RWPE1 (cell line): ENCODE results near the gene NALF2.
A peak's percentile ranks its signal among the peaks of the same experiment; 100 is the strongest.

Experiments
- CTCF ChIA-PET: fragments of 350-600 bp; sonication (Branson Sonifier 250); formaldehyde crosslinking; extraction: SDS; loops from one replicate; lab custom pipeline; 2021; lab: Yijun Ruan, JAX
- POLR2A ChIA-PET: fragments of 400-600 bp; formaldehyde crosslinking; extraction: SDS; loops from one replicate; lab custom pipeline; 2020; ENCODE audit warnings: antibody characterized with exemption; ENCODE audit not compliant: low non-redundant PET; lab: Yijun Ruan, JAX
- DNase-seq: peaks from one replicate; pipeline ENCODE4 v3.0.0; 2012; ENCODE audit warnings: low spot score
- H3K27ac ChIP-seq: fragments of 450-650 bp; 2 replicates; pipeline ENCODE4 v1.5.1; 2017
- TF ChIP-seq, protein P1 (sequence below): fragments of 450-650 bp; conservative IDR thresholded peaks from 2 replicates; pipeline ENCODE4 v1.5.1; 2017; ENCODE audit warnings: low read depth, mild to moderate bottlenecking

The NALF2 gene

DNA sequence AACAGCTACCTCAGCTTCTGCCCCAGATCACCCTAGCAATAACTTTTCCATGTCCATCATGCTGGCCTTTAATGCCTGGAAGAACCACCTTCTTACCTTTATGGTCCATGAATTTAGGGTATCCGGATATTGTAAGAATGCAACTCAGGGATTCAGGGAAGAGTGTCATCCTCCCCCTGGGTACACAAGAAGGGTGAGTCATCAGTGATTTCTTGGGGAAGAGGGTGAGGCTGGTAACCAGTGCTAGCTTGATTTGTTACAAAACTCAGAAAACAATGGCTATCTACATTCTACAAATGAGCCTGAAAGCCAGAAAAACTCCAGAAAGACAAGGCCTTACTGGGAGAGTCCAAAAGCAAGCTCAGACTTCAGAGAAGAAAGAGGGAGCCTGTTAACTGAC, 10.4 kb upstream of the NALF2 start:
- TF ChIP-seq, protein P1, sequence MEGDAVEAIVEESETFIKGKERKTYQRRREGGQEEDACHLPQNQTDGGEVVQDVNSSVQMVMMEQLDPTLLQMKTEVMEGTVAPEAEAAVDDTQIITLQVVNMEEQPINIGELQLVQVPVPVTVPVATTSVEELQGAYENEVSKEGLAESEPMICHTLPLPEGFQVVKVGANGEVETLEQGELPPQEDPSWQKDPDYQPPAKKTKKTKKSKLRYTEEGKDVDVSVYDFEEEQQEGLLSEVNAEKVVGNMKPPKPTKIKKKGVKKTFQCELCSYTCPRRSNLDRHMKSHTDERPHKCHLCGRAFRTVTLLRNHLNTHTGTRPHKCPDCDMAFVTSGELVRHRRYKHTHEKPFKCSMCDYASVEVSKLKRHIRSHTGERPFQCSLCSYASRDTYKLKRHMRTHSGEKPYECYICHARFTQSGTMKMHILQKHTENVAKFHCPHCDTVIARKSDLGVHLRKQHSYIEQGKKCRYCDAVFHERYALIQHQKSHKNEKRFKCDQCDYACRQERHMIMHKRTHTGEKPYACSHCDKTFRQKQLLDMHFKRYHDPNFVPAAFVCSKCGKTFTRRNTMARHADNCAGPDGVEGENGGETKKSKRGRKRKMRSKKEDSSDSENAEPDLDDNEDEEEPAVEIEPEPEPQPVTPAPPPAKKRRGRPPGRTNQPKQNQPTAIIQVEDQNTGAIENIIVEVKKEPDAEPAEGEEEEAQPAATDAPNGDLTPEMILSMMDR, result no peak
- CTCF ChIA-PET, result interaction anchor here (0.6 to 0.7 kb wide), 2 partner anchors 587 to 1252 kb away, joined by 3 read pairs; no protein-coding TSS in a partner anchor

DNA sequence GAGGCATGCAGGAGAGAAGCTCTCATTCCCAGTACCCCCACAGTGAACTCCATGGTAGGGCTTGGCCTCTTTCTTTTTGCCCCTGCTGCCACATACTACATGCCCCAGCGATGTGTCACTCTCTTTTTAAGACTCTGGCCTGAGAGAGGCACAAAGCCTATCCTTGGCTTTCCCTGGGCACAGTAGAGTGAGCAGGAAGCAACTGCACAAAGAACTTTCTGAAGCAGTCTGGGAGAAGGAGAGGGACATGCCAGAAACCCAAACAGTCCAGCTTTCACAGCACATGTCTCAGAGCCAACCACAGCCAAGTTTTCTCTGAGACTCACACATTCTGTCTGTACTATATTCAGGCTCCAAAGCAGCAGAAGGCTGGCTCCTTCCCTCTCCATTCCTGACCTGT, 7.9 kb upstream of the NALF2 start:
- ChIA-PET POLR2A (no interaction called here), CTCF (no interaction called here)
- no peak for DNase-seq
- no peak overlapping the region for H3K27ac ChIP-seq
- TF ChIP-seq, protein P1, result no peak

More for the DNA sequence above, 10.4 kb upstream of the NALF2 start:
- no peak overlapping the region for H3K27ac ChIP-seq
- DNase-seq, result peak; percentile 31
- POLR2A ChIA-PET, result no interaction called here

DNA sequence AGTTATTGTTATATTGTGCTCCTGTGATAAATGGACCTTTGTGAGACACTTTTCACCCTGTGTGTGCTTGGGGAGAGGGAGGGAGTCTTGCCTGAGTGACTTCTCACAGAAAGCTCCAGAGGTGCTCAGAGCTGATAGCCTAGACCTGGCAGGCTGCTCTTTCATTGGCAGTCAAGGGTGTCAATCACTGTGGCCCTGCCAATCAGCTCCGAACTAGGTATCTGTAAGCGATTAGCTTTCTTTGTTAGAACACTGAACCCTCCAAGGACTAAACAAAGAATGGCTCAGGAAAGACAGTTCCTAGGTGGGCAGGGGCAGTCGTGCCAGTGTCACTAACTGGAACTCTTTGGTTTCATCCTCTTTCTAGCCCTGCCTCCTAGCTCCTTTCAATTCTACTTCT, 2.7 kb upstream of the NALF2 start:
- ChIA-PET CTCF (no interaction called here), POLR2A (no interaction called here)
- no peak for DNase-seq
- no peak overlapping the region for H3K27ac ChIP-seq
- TF ChIP-seq, protein P1, result no peak

DNA sequence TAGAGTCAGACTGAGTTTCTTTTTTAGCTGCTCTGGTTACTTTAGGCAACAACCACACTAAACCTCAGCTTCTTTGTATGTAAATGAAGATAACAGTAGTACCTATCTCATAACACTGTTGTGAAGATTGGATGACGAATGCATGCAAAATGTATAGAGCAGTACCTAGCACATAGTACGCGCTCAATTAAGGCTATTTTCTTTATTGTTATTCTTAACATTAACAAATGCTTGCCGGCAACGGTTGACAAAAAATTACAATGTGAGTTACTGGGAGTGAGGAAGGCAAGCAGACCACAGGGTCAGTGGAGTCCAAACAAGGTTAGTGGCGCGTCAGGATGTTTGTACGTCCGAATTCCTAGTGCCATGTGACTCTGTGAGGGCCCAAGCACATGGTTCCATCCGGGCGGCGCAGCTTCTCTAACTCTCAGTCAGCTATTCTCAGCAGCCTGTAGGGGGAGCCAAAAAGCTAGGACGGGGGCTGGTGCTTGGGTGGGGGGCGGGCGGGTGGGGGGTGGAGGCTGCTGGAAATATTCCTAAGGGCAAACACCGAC, 821 bp upstream of the NALF2 start:
- H3K27ac ChIP-seq, result no peak overlapping the region
- CTCF ChIA-PET, result interaction anchor here (0.6 to 1.2 kb wide), 3 partner anchors 116 to 526 kb away, joined by 3 to 4 read pairs (median 3); no protein-coding TSS in a partner anchor
- no peak for DNase-seq
- POLR2A ChIA-PET, result no interaction called here
- TF ChIP-seq, protein P1, result no peak

DNA sequence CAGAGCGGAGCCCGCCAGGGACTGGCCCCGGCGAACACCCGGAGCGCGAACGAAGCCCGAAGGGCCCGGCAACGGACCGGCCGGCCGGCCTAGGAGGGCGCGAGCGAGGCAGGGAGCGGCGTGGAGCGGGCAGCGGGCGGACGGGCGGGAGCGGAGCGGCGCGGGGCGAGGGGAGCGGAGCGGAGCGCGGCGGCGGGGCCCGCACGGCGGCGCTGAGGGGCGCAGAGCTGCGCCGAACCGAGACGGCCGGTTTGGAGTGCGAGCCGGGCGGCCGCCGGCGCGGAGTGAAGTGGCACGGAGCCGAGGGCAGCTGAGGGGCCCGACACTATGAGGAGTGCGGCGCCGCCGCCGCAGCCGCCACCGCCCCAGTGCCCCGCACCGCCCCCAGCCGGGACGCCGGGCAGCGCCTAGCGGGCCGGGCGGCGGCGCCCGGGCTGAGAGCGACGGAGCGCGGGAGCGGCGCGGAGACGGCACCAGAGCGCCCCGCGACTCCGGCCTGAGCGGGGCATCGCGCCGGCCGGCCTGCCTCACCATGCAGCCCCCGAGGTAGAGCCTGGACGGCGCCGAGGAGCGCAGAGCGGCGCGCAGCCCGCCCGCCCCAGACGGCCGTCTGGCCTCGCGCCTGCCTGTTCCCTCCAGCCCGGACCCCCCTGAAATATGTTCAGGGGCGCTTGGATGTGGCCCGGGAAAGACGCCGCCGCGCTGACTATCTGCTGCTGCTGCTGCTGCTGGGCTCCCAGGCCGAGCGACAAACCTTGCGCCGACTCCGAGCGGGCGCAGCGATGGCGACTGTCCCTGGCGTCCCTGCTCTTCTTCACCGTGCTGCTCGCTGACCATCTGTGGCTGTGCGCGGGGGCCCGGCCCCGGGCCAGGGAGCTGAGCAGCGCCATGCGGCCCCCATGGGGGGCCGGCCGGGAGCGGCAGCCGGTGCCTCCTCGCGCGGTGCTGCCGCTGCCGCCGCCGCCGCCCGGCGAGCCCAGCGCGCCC, 793 bp downstream of the NALF2 start:
- CTCF ChIA-PET, result no interaction called here
- POLR2A ChIA-PET, result no interaction called here
- H3K27ac ChIP-seq, result no peak overlapping the region
- no peak for DNase-seq
- TF ChIP-seq, protein P1, result no peak

DNA sequence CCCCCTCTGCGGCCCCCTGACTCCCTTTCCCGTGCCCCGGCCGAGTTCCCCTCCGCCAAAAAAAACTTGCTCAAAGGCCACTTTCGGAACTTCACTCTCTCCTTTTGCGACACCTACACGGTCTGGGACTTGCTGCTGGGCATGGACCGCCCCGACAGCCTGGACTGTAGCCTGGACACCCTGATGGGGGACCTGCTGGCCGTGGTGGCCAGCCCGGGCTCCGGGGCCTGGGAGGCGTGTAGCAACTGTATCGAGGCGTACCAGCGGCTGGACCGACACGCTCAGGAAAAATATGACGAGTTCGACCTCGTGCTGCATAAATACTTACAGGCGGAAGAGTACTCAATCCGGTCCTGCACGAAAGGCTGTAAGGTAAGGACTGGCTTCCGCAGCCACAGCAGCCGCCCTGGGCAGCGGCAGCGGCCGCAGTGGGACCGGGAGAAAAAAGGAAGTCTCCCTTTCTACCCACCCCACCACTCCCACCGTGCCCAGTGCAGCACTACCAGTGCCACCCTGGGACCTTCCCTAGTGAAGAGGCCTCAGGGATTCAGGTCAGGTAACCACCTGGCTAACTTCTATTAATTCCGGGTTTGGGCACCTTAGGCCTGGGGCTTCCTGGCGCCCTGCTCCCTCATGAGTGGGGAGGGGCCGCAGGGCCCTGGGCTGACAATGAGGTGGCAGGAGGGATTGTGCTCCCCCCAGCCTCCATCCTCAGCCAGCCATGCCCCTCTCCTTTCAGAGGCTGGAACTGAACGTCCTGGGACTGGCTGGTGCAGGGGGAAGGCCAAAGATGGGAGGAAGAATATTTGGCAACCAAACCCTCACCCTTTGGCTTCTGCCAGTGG, 1.9 kb downstream of the NALF2 start:
- ChIA-PET POLR2A (no interaction called here), CTCF (no interaction called here)
- H3K27ac ChIP-seq, result no peak overlapping the region
- no peak for DNase-seq
- TF ChIP-seq, protein P1, result no peak
